ENCODE measurements around the gene TAF1L.
"Not testable (repeated sequence)": the region's sequence is repeated elsewhere in the genome, so short reads cannot be mapped to it uniquely, and the experiment has no call there.

The TAF1L gene

DNA sequence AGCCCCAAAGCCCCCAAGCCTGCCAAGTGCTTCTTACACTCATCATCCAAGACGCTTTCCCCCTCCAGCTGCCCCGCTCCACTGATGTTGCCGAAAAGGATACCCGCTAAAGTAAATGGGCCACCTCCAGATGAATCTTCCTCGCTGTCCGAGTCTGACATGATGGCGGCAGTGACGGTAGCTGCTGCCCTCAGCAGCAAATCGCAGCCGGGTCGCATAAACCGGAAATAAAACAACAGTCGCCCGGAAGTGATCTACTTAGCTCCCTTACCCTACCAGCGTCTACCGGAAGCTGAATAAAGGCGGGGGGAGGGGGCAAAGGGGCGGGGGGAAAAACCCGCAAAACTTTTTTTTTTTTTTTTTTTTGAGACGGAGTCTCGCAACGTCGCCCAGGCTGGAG lies at the start of gene TAF1L:
TSS of gene TAF1L (minus strand) at position 308 of the 400 bp plus-strand sequence. CDS start at position 218, 90 bp downstream.
- Histone ChIP-seq H3K27me3 (ENCODE audit: control insufficient read depth in 1 of 2, insufficient read depth in 2 of 2, low read length in 2 of 2) (no peaks in the 10 kb centered on the region), H3K9me3 (ENCODE audit: low read length) (no peaks in the 10 kb centered on the region), H3K36me3 (ENCODE audit: insufficient read depth, low read length) (no peaks in the 10 kb centered on the region), H3K27ac (ENCODE audit: low read depth, low read length) (no peak within 1 kb of the TSS), H3K4me3 (ENCODE audit: low read depth in 1 of 2, low read length in 2 of 2) (no peak within 1 kb of the TSS), H3K9ac (ENCODE audit: low read length) (no peak within 1 kb of the TSS), H3K4me1 (ENCODE audit: insufficient read depth, low read length) (no peaks in the 10 kb centered on the region)

GRCh38 chr9:32681751-32682150 lies 46.3 kb upstream of the TAF1L start:
- no peak overlapping the region for H3K27ac ChIP-seq (ENCODE audit: low read depth, low read length)
- H3K9ac ChIP-seq (ENCODE audit: low read length) = no peak overlapping the region
- no peak overlapping the region for H3K4me3 ChIP-seq (ENCODE audit: low read depth in 1 of 2, low read length in 2 of 2)
- H3K9me3 ChIP-seq (ENCODE audit: low read length) = no peaks in the 10 kb centered on the region
- H3K27me3 ChIP-seq (ENCODE audit: control insufficient read depth in 1 of 2, insufficient read depth in 2 of 2, low read length in 2 of 2) = no peaks in the 10 kb centered on the region
- no peaks in the 10 kb centered on the region for H3K4me1 ChIP-seq (ENCODE audit: insufficient read depth, low read length)
- no peaks in the 10 kb centered on the region for H3K36me3 ChIP-seq (ENCODE audit: insufficient read depth, low read length)

DNA sequence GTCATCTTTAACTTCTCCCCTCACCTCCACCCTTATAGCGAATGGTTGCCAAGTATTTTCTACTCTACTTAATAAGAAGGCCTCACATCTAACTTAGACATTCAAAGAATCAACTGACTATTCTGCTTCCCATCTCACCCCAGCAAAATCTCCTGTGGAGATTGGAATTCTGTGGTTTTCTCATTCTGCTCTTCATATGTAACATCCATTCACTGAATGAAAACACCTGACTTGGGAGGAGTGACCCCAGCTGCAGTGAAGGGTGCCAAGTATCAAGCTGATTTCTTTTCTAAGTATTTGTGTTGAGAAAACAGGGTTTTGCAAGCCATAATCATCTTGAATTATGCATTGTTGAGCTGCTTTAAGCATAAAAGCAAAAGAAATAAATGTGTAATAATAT lies 42.5 kb upstream of the TAF1L start:
- H3K36me3 ChIP-seq (ENCODE audit: insufficient read depth, low read length) = no peaks in the 10 kb centered on the region

DNA sequence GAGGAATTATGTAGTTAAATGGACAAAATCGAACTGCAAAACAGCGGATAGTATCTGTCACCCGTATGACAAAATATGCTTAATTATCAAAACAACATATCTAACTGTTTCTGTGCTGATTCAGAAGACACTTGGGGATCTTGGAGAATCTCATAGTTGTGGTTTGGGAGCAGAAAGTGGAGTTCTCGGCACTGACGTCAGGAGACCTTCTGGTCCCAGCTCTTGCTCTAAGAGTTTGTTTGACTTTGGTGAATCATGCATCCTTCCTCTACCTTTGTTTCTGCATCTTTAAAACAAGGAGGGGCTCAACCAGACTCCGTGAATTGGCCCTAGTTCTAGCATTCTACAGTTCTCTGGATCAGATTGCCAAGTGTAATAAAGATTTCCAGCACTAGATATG lies 37.0 kb upstream of the TAF1L start:
- Histone ChIP-seq H3K27me3 (ENCODE audit: control insufficient read depth in 1 of 2, insufficient read depth in 2 of 2, low read length in 2 of 2) (no peaks in the 10 kb centered on the region), H3K9ac (ENCODE audit: low read length) (no peak overlapping the region), H3K4me1 (ENCODE audit: insufficient read depth, low read length) (no peaks in the 10 kb centered on the region), H3K9me3 (ENCODE audit: low read length) (no peaks in the 10 kb centered on the region), H3K36me3 (ENCODE audit: insufficient read depth, low read length) (no peaks in the 10 kb centered on the region), H3K27ac (ENCODE audit: low read depth, low read length) (no peak overlapping the region), H3K4me3 (ENCODE audit: low read depth in 1 of 2, low read length in 2 of 2) (no peak overlapping the region)

More for the DNA sequence above, 42.5 kb upstream of the TAF1L start:
- no peaks in the 10 kb centered on the region for H3K9me3 ChIP-seq (ENCODE audit: low read length)
- H3K9ac ChIP-seq (ENCODE audit: low read length) = no peak overlapping the region
- no peaks in the 10 kb centered on the region for H3K27me3 ChIP-seq (ENCODE audit: control insufficient read depth in 1 of 2, insufficient read depth in 2 of 2, low read length in 2 of 2)
- H3K27ac ChIP-seq (ENCODE audit: low read depth, low read length) = no peak overlapping the region
- no peak overlapping the region for H3K4me3 ChIP-seq (ENCODE audit: low read depth in 1 of 2, low read length in 2 of 2)
- H3K4me1 ChIP-seq (ENCODE audit: insufficient read depth, low read length) = no peaks in the 10 kb centered on the region

- Histone ChIP-seq H3K9me3 (ENCODE audit: low read length) (no peaks in the 10 kb centered on the region), H3K4me1 (ENCODE audit: insufficient read depth, low read length) (no peaks in the 10 kb centered on the region), H3K9ac (ENCODE audit: low read length) (no peak overlapping the region), H3K27me3 (ENCODE audit: control insufficient read depth in 1 of 2, insufficient read depth in 2 of 2, low read length in 2 of 2) (no peaks in the 10 kb centered on the region), H3K36me3 (ENCODE audit: insufficient read depth, low read length) (no peaks in the 10 kb centered on the region), H3K4me3 (ENCODE audit: low read depth in 1 of 2, low read length in 2 of 2) (no peak overlapping the region), H3K27ac (ENCODE audit: low read depth, low read length) (no peak overlapping the region)
Measured at GRCh38 chr9:32671333-32671732, 35.9 kb upstream of the TAF1L start.

- H3K4me3 ChIP-seq (ENCODE audit: low read depth in 1 of 2, low read length in 2 of 2) = no peak overlapping the region
- H3K9me3 ChIP-seq (ENCODE audit: low read length) = no peaks in the 10 kb centered on the region
- no peaks in the 10 kb centered on the region for H3K27me3 ChIP-seq (ENCODE audit: control insufficient read depth in 1 of 2, insufficient read depth in 2 of 2, low read length in 2 of 2)
- H3K27ac ChIP-seq (ENCODE audit: low read depth, low read length) = no peak overlapping the region
- H3K36me3 ChIP-seq (ENCODE audit: insufficient read depth, low read length) = no peaks in the 10 kb centered on the region
- H3K4me1 ChIP-seq (ENCODE audit: insufficient read depth, low read length) = no peaks in the 10 kb centered on the region
- H3K9ac ChIP-seq (ENCODE audit: low read length) = no peak overlapping the region
Measured at GRCh38 chr9:32665101-32665500, 29.6 kb upstream of the TAF1L start.

DNA sequence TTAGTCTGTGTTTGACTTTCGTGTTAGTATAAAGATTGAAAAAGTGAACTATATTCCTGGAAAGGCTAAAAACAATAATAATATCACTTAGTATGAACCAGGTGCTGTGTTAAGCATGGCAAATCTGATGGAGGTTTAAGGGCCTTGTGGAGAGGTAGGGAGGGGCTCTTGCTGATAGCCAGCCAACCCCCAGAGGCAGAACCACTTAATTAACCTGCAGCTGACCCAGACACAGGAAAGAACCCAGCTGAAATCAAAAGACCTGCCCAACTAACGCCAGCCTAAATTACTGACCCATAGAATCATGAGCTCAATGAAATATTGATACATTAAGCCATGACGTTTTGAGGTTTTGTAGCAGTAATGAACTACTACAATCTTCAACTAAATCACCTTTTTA lies 28.3 kb upstream of the TAF1L start:
- no peak overlapping the region for H3K27ac ChIP-seq (ENCODE audit: low read depth, low read length)
- H3K27me3 ChIP-seq (ENCODE audit: control insufficient read depth in 1 of 2, insufficient read depth in 2 of 2, low read length in 2 of 2) = no peaks in the 10 kb centered on the region
- no peak overlapping the region for H3K9ac ChIP-seq (ENCODE audit: low read length)
- no peaks in the 10 kb centered on the region for H3K4me1 ChIP-seq (ENCODE audit: insufficient read depth, low read length)
- no peak overlapping the region for H3K4me3 ChIP-seq (ENCODE audit: low read depth in 1 of 2, low read length in 2 of 2)
- H3K9me3 ChIP-seq (ENCODE audit: low read length) = no peaks in the 10 kb centered on the region
- H3K36me3 ChIP-seq (ENCODE audit: insufficient read depth, low read length) = no peaks in the 10 kb centered on the region

- Histone ChIP-seq H3K27ac (ENCODE audit: low read depth, low read length) (no peak overlapping the region), H3K4me3 (ENCODE audit: low read depth in 1 of 2, low read length in 2 of 2) (no peak overlapping the region), H3K36me3 (ENCODE audit: insufficient read depth, low read length) (no peaks in the 10 kb centered on the region), H3K9me3 (ENCODE audit: low read length) (no peaks in the 10 kb centered on the region), H3K4me1 (ENCODE audit: insufficient read depth, low read length) (peaks cover 4% of the 10 kb centered on the region), H3K9ac (ENCODE audit: low read length) (no peak overlapping the region), H3K27me3 (ENCODE audit: control insufficient read depth in 1 of 2, insufficient read depth in 2 of 2, low read length in 2 of 2) (no peaks in the 10 kb centered on the region)
Measured at GRCh38 chr9:32647671-32648070, 12.2 kb upstream of the TAF1L start.

DNA sequence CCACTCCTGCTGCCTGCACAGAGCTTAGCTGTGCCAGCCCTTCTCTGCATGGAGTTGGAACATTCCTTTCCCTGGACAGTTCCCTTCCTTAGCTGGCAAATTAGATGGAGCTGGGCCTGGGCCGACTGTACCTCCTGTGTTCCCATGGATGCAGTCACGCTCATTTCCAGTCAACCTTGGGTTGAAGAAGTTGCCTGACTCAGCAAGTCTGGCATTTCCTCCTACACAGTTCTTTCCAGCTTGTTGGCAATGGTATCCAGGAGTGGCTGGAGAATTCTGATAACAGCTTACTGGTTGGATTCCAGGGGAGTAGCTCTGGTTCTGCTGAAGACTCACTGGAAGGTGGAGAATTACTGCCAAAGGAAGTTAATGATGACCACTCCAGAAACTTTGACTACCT lies 9.2 kb upstream of the TAF1L start:
- Histone ChIP-seq H3K4me1 (ENCODE audit: insufficient read depth, low read length) (peaks cover 4% of the 10 kb centered on the region), H3K36me3 (ENCODE audit: insufficient read depth, low read length) (no peaks in the 10 kb centered on the region), H3K4me3 (ENCODE audit: low read depth in 1 of 2, low read length in 2 of 2) (no peak overlapping the region), H3K9me3 (ENCODE audit: low read length) (no peaks in the 10 kb centered on the region), H3K9ac (ENCODE audit: low read length) (no peak overlapping the region), H3K27me3 (ENCODE audit: control insufficient read depth in 1 of 2, insufficient read depth in 2 of 2, low read length in 2 of 2) (no peaks in the 10 kb centered on the region), H3K27ac (ENCODE audit: low read depth, low read length) (no peak overlapping the region)

DNA sequence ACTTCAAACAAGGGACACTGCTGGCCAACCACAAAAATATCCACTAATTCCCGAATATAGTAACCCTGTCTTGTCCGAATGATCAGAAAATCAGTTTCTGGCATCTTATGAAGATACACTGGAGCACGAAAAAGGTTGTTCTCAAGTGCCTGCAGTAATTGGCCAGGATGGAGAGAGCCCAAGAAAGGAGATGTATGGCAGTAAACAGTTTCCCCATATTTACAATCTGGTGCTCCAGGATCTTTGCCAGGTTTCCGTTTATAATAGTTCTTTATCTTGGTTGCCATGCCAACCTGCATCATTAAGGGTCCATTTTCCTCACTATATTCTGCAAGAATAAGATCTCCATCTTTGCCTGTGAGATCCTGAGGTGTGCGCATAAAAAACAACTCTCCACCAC lies 2.3 kb downstream of the TAF1L start:
- not testable (repeated sequence) for H3K4me1 ChIP-seq (ENCODE audit: insufficient read depth, low read length)

GRCh38 chr9:32631991-32632390 lies 3.5 kb downstream of the TAF1L start:
- Histone ChIP-seq H3K27ac (ENCODE audit: low read depth, low read length) (no peak overlapping the region), H3K27me3 (ENCODE audit: control insufficient read depth in 1 of 2, insufficient read depth in 2 of 2, low read length in 2 of 2) (no peaks in the 10 kb centered on the region), H3K9me3 (ENCODE audit: low read length) (no peaks in the 10 kb centered on the region), H3K4me3 (ENCODE audit: low read depth in 1 of 2, low read length in 2 of 2) (no peak overlapping the region), H3K36me3 (ENCODE audit: insufficient read depth, low read length) (no peaks in the 10 kb centered on the region), H3K9ac (ENCODE audit: low read length) (no peak overlapping the region), H3K4me1 (ENCODE audit: insufficient read depth, low read length) (no peaks in the 10 kb centered on the region)

More for the DNA sequence above, 2.3 kb downstream of the TAF1L start:
- not testable (repeated sequence) for H3K36me3 ChIP-seq (ENCODE audit: insufficient read depth, low read length); H3K27me3 ChIP-seq (ENCODE audit: control insufficient read depth in 1 of 2, insufficient read depth in 2 of 2, low read length in 2 of 2); H3K9ac ChIP-seq (ENCODE audit: low read length); H3K9me3 ChIP-seq (ENCODE audit: low read length); H3K4me3 ChIP-seq (ENCODE audit: low read depth in 1 of 2, low read length in 2 of 2); H3K27ac ChIP-seq (ENCODE audit: low read depth, low read length)

DNA sequence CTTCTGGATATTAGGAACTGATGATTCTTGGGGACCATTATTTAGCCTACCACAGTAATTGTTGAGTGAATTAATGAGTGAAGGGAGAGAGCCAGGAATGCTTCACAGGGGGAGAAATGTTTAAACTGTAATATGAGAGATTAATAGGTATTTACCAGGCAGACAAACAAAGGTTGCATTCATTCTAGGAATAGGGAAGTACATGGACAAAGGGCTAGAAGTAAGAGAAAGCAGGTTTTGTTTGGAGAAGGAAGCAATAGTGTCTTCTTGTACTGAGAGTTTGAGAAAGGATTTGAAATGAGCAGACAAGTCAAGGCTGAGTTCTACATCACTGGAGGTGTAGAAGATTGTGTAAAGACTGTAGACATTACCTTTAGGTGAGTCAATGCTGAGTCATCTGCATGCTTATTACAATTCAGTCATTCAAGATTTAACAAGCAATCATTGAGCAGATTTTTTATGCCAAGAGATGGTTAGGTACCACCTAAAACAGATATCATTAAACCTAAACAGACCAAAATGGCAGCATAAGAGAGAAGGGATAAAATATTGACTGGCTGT lies 8.0 kb downstream of the TAF1L start:
- Histone ChIP-seq H3K9ac (ENCODE audit: low read length) (no peak overlapping the region), H3K4me3 (ENCODE audit: low read depth in 1 of 2, low read length in 2 of 2) (no peak overlapping the region), H3K27me3 (ENCODE audit: control insufficient read depth in 1 of 2, insufficient read depth in 2 of 2, low read length in 2 of 2) (no peaks in the 10 kb centered on the region), H3K27ac (ENCODE audit: low read depth, low read length) (no peak overlapping the region), H3K36me3 (ENCODE audit: insufficient read depth, low read length) (no peaks in the 10 kb centered on the region), H3K9me3 (ENCODE audit: low read length) (no peaks in the 10 kb centered on the region), H3K4me1 (ENCODE audit: insufficient read depth, low read length) (no peaks in the 10 kb centered on the region)

Measured in muscle layer of colon (tissue), 2 donors.